GM18499 (cell line): ENCODE results near the gene RILPL1.
"Not testable (repeated sequence)": the region's sequence is repeated elsewhere in the genome, so short reads cannot be mapped to it uniquely, and the experiment has no call there.

ENCODE experiments used
- ATAC-seq: cut with Tn5 transposase; IDR thresholded peaks from one replicate; pipeline ENCODE4 v1.9.1; 2021; ENCODE audit warnings: moderate number of reproducible peaks; ENCODE audit not compliant: insufficient read depth, unreplicated experiment

The RILPL1 gene

DNA sequence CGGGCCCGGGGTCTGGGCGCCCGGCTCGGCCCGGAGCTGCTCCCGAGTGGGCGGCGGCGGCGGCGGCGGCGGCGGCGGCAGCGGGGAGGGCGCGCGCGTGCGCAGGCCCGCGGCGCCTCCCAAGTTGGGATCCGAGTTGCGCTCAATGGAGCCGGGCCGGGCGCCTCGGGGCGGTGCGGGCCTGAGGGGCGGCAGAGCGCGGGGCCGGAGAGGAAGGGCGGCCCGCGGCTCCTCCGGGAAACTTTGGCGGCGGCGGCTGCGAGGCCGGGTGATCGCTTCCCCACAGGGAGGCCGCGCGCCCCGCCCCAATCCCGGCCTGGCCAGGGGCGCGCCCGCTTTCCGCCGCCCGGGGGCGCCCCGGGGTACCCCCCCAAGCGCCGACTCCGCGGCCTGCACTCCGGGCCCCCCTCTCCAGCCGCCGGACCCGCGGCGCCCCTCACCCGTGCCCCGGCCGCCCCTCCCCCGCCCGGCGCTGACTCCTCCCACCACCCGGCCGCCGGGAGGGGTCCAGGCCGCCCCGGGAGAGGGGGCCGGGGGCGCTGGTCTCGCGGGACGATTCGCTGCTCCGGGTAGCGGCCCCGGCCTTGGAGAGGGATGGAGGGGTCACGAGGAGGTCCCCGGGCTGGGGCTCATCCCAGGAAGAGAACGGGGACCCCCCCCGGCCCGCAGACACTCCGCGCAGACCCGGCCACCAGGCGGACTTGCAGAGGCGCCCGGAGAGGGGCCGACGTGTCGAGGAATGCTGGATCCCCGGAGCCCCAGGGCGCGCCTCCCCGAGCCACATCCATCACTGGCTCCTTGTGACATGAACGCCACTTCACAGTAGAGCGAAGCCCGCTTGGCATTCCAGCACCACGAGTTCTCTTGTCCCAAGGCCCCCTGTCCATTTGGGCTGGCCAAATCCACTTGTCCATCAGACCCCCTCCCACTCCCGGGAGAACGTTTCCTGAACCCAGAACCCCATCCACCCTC, at the start of gene RILPL1:
RILPL1 (minus strand) TSS at position 48 of the 972 bp plus-strand sequence. CDS start 237 bp downstream, outside the sequence.
- no peak for ATAC-seq

DNA sequence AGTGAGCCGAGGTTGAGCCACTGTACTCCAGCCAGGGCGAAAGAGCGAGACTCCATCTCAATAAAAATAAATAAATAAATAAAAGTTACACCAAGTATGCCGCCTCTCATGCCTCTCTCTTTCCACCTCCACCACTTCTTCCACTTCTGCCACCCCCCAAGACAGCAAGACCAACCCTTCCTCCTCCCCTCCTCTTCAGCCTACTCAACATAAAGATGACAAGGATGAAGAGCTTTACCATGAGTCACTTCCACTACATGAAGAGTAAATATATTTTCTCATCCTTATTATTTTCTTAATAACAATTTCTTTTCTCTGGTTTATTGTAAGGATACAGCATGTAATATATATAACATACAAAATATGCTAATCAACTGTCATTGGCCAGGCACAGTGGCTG, 47.3 kb upstream of the RILPL1 start:
- no peak for ATAC-seq

- not testable (repeated sequence) for ATAC-seq
Measured at GRCh38 chr12:123578829-123579228, 45.3 kb upstream of the RILPL1 start.

- no peak for ATAC-seq
Measured at GRCh38 chr12:123578243-123578642, 44.7 kb upstream of the RILPL1 start.

- no peak for ATAC-seq
Measured at GRCh38 chr12:123576611-123577010, 43.1 kb upstream of the RILPL1 start.

GRCh38 chr12:123573870-123574269, 40.4 kb upstream of the RILPL1 start:
- ATAC-seq = no peak

GRCh38 chr12:123572391-123572790, 38.9 kb upstream of the RILPL1 start:
- no peak for ATAC-seq

GRCh38 chr12:123571343-123571813, 37.9 kb upstream of the RILPL1 start:
- no peak for ATAC-seq

- no peak for ATAC-seq
Measured at GRCh38 chr12:123559468-123559867, 25.9 kb upstream of the RILPL1 start.

- ATAC-seq = not testable (repeated sequence)
Measured at GRCh38 chr12:123558487-123558886, 25.0 kb upstream of the RILPL1 start.

GRCh38 chr12:123554843-123555242, 21.3 kb upstream of the RILPL1 start:
- ATAC-seq = not testable (repeated sequence)

DNA sequence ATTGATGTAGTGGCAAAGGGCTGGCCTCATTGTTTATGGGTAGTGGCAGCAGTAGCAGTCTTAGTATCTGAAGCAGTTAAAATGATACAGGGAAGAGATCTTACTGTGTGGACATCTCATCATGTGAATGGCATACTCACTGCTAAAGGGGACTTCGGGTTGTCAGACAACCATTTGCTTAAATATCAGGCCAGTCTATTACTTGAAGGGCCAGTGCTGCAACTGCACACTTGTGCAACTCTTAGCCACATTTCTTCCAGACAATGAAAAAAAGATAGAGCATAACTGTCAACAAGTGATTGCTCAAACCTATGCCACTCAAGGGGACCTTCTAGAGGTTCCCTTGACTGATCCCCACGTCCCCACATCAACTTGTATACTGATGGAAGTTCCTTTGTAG, 20.6 kb upstream of the RILPL1 start:
- not testable (repeated sequence) for ATAC-seq

DNA sequence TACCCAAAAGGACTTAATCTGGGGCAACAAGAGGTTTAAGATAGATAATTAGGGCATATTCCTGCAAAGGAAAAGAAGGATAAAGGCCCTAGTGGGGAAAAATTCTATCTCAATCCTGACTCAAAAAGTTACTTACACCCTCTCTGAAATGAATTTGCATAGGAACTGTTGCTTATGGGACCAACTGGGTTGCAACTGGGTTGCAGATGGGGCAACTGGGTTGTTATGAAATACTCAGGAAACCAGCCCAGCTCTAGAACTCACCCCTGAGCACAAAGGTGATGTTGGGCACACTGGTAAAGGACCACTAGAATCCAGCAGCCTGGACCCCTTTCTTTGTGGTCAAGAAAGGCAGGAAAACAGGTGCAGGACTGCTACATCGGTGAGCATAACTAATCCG, 17.2 kb upstream of the RILPL1 start:
- ATAC-seq = no peak

- no peak for ATAC-seq
Measured at GRCh38 chr12:123548107-123548506, 14.6 kb upstream of the RILPL1 start.

GRCh38 chr12:123546281-123546680, 12.8 kb upstream of the RILPL1 start:
- no peak for ATAC-seq

DNA sequence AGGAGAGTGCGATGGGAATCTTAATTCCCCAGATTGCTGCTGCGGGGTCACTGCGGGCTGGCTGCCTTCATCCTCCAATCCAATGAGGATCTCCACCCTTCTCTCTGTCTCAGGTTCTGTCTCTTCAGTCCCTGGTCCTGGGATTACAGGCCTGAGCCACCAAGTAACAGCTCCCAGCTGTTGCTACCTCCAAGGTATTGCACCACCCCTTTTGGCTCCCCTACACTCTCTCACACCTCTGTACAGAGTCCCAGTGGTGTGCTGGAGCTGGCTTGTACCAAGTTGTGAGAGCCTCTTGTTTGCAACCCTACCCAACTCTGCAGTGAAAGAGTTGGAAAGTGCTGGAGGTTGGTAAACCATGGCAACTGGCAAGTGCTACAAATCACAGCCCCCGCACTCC, 10.0 kb upstream of the RILPL1 start:
- ATAC-seq = no peak

GRCh38 chr12:123540899-123541662, 7.6 kb upstream of the RILPL1 start:
- ATAC-seq = no peak

DNA sequence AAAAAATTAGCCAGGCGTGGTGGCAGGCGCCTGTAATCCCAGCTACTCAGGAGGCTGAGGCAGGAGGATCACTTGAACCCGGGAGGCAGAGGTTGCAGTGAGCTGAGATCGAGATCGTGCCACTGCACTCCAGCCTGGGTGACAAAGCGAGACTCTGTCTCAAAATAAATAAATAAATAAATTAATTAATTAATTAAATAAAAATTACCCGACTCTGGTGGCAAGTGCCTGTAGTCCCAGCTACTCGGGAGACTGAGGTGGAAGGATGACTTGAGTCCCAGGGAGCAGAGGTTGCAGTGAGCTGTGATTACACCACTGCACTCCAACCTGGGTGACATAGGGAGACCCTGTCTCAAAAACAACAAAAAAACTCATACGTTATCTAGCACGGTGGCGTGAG, 2.4 kb upstream of the RILPL1 start:
- ATAC-seq = not testable (repeated sequence)

- no peak for ATAC-seq
Measured at GRCh38 chr12:123532808-123533649, 490 bp downstream of the RILPL1 start.

DNA sequence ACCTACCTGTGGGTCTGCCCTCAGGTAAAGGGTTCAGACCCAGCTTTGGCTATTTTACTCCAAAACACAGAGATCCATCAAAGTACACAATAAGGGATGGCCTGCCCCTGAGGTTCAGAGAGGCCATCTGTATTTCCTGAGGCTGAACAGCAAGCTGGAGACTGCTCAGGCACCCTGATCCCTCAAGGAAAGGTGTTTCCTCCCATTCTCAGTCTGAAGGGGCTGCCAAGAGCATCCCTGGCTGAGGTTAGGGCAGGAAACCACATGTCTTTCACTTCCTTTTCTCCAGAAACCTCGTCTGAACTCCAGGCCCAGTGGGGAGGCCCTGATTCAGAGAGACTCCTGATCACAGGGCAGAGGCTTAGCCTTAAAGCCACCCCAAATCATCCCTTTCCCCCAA, 1.5 kb downstream of the RILPL1 start:
- ATAC-seq = no peak
